Measurements from ENCODE around the gene ZNF586.
"Not testable (repeated sequence)": the region's sequence is repeated elsewhere in the genome, so short reads cannot be mapped to it uniquely, and the experiment has no call there.

ZNF586 gene

GRCh38 chr19:57800696-57801095 is 31.2 kb downstream of the ZNF586 start:
- no peak for DNase-seq

- DNase-seq: no peak
Measured at GRCh38 chr19:57802269-57802668, 32.8 kb downstream of the ZNF586 start.

DNA sequence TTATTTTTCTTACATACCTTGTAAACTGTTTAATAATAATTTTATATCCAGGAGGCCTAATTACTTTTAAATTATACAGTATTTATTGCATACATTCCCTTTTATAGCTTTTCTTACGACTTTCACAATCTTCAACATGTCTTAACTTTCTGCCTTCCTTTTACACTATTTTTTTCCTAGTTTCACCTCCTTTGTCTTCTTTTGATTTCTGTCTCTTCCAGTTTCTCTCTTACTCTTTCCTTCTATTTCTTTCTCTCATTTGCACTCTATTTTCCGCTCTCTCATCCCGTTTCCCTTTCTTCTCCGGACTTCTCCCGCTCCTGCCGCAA is 33.8 kb downstream of the ZNF586 start:
- DNase-seq: no peak

DNA sequence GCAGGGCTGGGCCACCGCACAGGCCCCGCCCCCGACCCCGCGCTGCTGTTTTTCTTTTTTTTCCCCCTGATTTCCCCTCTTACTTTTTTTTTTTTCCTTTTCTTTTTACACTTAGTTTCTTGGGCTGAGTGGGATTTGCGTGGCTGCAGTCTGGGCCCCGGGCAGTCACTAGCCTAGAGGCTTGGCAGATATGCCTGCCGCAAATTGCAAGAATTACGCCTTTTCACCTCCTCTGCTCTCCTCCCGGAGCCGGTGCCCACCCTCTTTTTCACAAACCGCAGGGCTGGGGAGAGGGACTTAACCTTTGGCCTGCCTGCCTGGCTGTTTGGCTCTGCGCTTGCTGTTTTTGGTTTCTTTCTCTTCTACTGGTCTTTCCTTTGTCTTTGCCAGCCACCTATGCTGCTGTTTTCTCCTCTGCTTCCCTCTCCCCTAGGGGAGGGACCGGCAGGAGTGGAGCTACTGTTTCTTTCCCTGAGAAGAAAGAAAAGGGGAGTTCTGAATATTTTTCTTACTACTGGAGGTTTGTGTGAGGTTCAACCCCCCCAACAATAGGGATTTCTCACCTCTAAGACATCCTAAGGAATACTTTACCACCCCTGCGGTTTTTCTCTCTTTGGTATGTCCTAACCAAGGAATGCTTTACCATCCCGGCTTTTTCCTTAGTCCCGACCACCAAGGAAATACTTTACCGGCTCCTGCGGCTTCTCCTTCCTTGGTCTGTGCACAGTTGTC is 34.3 kb downstream of the ZNF586 start:
- no peak for DNase-seq

GRCh38 chr19:57807541-57807940 is 38.1 kb downstream of the ZNF586 start:
- DNase-seq: no peak

DNA sequence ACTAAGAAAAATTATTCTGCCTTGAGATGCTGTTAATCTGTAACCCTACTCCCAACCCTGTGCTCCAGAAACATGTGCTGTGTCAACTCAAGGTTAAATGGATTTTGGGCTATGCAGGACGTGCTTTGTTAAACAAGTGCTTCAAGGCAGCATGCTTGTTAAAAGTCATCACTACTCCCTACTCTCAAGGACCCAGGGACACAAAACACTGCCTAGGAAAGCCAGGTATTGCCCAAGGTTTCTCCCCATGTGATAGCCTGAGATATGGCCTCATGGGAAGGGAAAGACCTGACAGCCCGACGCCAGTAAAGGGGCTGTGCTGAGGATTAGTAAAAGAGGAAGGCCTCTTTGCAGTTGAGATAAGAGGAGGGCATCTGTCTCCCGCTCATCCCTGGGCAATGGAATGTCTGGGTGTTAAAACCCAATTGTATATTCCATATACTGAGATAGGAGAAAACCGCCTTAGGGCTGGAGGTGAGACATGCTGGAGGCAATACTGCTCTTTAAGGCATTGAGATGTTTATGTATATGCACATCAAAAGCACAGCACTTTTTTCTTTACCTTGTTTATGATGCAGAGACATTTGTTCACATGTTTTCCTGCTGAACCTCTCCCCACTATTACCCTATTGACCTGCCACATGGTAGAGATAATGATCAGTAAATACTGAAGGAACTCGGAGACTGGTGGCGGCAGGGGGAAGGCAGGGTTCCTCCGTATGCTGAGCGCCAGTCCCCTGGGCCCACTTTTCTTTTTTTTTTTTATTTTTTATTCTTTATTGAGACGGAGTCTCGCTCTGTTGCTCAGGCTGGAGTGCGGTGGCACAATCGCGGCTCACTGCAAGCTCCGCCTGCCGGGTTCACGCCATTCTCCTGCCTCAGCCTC is 41.2 kb downstream of the ZNF586 start:
- not testable (repeated sequence) for DNase-seq

DNA sequence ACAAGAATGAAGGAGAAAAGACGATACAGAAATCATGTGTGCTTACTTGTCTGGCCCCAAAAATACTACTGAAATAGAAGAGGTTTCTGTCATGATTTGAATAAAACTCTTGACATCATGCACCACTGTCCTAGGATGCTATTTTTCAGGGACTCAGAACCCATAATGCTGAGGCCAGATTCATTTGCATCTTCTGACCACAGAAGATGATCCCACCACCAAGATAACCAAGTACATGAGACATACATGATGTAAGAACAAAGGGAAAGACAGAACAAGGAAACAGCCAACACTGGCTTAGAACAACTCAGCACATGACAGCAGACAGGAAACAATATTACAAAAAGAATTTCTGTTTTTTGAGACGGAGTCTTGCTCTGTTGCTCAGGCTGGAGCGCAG is 42.8 kb downstream of the ZNF586 start:
- no peak for DNase-seq

DNA sequence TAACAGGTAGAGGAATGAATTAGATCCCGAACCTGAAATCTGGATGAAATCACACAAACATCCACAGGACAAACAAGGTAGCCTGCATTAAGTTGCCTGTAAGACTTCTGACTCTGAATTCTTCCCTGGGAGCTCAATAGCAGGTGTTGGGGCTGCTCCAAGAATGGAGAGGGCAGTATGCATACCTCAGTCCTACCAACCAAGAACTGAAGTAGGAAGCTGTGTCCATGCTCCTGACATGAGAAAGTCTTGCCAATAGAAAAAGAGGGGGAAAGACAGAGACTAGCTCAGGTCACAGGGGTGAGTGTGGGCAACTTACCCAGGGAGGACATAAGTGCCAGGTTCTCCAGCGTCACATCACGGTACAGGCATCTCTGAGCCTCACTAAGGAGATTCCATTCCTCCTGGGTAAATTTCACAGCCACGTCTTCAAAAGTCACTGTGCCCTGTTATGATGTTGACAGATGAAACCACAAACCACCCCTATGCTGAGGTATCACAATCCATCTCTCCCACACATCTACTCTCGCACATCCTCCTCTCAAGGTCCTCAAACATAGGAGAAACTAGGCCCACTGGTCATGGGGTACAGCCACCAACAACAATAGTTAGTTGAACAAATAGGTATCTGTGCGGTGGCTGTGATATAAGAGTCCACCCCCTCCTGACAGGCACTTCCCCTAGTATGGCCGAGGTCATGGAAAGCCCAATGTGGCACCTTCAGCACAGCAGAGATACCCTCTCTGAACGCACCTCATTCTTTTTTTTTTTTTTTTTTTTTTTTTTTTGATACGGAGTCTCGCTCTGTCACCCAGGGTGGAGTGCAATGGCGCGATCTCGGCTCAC is 43.7 kb downstream of the ZNF586 start:
- DNase-seq: not testable (repeated sequence)

GRCh38 chr19:57813919-57814504 is 44.5 kb downstream of the ZNF586 start:
- DNase-seq: no peak

DNA sequence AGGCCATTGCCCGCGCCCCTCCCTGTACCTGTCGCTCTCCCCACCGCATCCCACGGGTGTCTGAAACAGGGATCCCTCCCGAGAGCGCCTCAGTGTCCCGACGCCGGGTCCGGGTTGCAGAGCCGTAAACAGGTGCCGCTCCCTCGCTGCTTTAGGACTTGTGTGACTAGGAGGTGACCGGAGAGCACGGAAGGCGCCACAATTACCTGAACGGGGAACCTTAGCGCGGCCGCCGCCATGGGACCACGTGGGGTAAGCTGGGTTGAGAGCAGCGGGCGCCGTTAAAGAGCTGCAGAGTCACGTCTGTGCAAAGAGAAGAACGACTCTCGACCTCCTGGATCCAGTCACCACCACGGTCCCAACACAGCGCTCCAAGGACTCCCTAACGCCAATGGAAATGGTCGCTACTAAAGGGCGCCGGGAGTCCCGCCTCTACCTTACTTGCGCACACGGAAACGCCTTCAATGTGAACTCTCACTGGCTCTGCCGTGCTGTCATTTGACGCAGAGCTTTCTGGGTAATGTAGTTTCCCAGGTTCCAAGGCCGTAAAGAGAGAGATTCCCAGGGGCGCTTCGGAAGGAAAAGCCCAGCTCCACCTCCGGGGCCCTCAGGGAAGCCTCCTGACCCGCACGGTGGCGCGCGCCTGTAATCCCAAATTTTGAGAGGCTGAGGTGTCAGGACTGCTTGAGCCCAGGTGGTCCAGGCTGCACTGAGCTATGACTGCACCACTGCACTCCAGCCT is 45.2 kb downstream of the ZNF586 start, which contains the start of gene ZNF552:
Gene ZNF552 (minus strand): TSS at position 409 of the 742 bp plus-strand sequence. CDS start 170 bp downstream, at position 239.
- peak; percentile 89 for DNase-seq

- DNase-seq: no peak
Measured at GRCh38 chr19:57815247-57816075, 46.0 kb downstream of the ZNF586 start.

- DNase-seq: no peak
Measured at GRCh38 chr19:57816652-57817051, 47.2 kb downstream of the ZNF586 start.

- no peak for DNase-seq
Measured at GRCh38 chr19:57817976-57818375, 48.5 kb downstream of the ZNF586 start.

- no peak for DNase-seq
Measured at GRCh38 chr19:57818378-57818777, 48.9 kb downstream of the ZNF586 start.

DNA sequence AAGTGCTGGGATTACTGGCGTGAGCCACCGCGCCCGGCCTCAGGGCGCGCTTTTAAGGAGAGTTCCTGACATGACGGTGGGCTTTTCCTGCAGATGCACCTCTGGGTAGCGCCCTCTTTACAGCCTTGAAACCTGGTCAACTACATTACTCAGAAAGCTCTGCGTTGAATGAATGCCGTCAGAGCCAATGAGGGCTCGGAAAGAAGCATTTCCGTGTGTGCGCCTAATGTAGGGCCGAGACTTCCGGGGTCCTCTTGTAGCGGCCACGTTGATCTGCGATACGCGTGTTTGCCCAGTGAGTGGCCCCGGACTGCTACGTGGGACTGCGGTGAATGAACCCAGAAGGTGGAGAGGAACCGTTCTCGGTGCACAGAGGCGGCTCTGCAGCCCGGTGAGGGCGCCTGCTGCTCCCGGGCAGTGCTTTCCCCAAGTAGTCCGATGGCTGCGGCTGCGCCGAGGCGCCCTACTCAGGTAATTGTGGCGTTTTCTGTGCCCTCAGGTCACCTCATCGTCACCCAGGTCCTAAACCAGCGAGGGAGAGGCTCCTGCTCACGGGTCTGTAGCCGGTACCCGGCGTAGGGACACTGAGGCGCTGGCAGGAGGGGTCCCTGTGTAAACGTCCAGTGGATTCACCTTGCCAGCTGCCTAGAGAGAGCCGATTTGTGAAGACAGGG is 50.1 kb downstream of the ZNF586 start:
- peak; percentile 95 for DNase-seq

DNA sequence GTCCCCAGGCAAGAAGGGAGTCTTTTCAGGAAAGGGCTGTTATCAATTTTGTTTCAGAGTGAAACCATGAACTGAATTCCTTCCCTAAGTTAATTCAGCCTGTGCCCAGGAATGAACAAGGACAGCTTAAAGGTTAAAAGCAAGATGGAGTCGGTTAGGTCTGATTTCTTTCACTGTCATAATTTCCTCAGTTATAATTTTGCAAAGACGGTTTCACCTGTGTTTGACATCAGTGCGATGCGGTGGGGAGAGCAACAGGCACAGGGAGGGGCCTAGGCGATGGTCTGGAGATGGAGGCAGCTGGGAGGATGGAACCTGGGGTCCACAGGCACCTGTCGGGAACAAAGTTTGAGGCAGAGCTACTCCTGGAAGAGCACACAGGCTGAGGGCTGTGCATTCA is 51.1 kb downstream of the ZNF586 start:
- no peak for DNase-seq

DNA sequence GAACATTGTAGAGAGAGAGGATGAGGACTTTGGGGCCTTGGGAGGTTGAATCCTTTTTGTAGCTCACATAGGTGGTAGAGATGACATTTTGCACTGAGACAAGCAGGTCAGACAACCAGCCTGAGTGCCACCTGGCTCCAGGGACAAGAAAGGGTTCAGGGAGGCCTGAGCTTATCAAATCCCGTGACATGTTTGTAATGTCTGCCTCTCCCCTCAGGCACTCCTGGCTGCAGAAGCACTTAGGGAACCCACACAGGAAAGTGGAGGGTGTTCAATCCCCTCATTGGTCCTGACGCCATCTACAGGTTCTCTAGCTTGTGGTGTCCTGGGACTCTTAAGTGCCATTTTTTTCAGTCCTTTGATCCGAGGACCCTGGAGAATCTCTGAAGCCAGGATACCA is 51.6 kb downstream of the ZNF586 start:
- DNase-seq: not testable (repeated sequence)

- not testable (repeated sequence) for DNase-seq
Measured at GRCh38 chr19:57821501-57821900, 52.0 kb downstream of the ZNF586 start.

DNA sequence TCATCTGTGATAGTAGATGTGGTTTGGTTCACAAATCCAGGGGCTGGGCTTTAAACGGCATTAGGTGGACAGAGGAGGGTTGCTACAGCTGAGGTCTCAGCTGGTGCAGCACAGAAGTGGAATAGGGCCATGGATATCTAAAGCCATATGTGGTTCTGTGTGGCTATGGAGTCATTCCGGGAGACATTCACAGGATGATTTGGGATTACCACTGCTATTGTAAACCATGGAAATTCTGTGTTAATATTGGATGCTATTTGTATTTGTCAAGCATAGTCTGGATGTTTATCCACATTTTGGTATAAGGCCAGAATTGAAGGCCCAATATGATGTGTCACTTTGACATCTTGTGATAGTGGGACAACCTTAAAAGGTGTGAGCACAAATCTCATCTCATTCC is 53.7 kb downstream of the ZNF586 start:
- not testable (repeated sequence) for DNase-seq

- not testable (repeated sequence) for DNase-seq
Measured at GRCh38 chr19:57823608-57824007, 54.1 kb downstream of the ZNF586 start.

Data from NCI-H748 treated with DMSO at 0.1 percent for 48 hours (cell line).